PC-9 (cell line): ENCODE data around the gene IRF4.

ENCODE experiments used
- CTCF ChIP-seq: fragments of 200-600 bp; sonication (generic); conservative IDR thresholded peaks from 2 replicates; pipeline ENCODE4 v1.6.1; 2017; ENCODE audit warnings: mixed run types, antibody characterized with exemption, mild to moderate bottlenecking, moderate library complexity
- EZH2 ChIP-seq: fragments of 200-600 bp; sonication (generic); IDR thresholded peaks from 2 replicates; pipeline ENCODE4 v1.8.0; 2017; ENCODE audit warnings: antibody characterized with exemption, low read depth

GRCh38 chr6:365835-366234 lies 25.7 kb upstream of the IRF4 start:
- no peak for TF ChIP-seq EZH2
- TF ChIP-seq CTCF: no peak
